PC-3 (cell line): ENCODE data around the gene PRXL2B. TPM values are rescaled to one million over a fixed set of nuclear protein-coding genes. Genes with fewer than 3 reads are reported as not detected.

ENCODE experiments used
- ATAC-seq: fragments of 200-7000 bp; cut with Tn5 transposase; 2 replicates; pipeline ENCODE4 v1.9.1; 2020; ENCODE audit warnings: mild to moderate bottlenecking, moderate library complexity
- BruUV-seq: library from RNA; stranded (reverse); fragments of 400-500 nt; replicated peaks from 2 replicates; lab custom pipeline; 2021; lab: Mats Ljungman, UMichigan
- CTCF ChIA-PET: fragments of 300-600 bp; sonication (Branson Sonifier 250); formaldehyde crosslinking; loops from one replicate; lab custom pipeline; 2022; ENCODE audit warnings: antibody characterized with exemption; lab: Charles Lee
- POLR2A ChIA-PET: fragments of 300-600 bp; sonication (Branson Sonifier 250); formaldehyde crosslinking; loops from one replicate; lab custom pipeline; 2022; ENCODE audit warnings: antibody characterized with exemption; ENCODE audit not compliant: unreplicated experiment; lab: Charles Lee
- DNase-seq: peaks from one replicate; pipeline ENCODE4 v3.0.0-alpha.2; 2015
- H2AFZ ChIP-seq: fragments of 300-600 bp; sonication (generic); 2 replicates; pipeline ENCODE4 v1.6.0; 2016; ENCODE audit warnings: antibody characterized with exemption, low read length
- H3F3A ChIP-seq: fragments of 300-600 bp; sonication (generic); one replicate; pipeline ENCODE4 v1.6.0; 2017; ENCODE audit warnings: antibody characterized with exemption, low read length, control low read depth, mild to moderate bottlenecking; ENCODE audit not compliant: unreplicated experiment
- H3K27ac ChIP-seq: fragments of 300-600 bp; sonication (generic); 2 replicates; pipeline ENCODE4 v1.5.1; 2016; ENCODE audit warnings: mild to moderate bottlenecking, low read length
- H3K27me3 ChIP-seq: fragments of 300-600 bp; sonication (generic); 2 replicates; pipeline ENCODE4 v1.6.1; 2016; ENCODE audit warnings: low read length, mixed read lengths
- H3K36me3 ChIP-seq: fragments of 300-600 bp; sonication (generic); 2 replicates; pipeline ENCODE4 v1.6.1; 2016; ENCODE audit warnings: low read depth, mixed run types, low read length, mixed read lengths
- H3K4me1 ChIP-seq: fragments of 300-600 bp; sonication (generic); 2 replicates; pipeline ENCODE4 v1.5.1; 2016; ENCODE audit warnings: low read length; ENCODE audit not compliant: insufficient read depth
- H3K4me2 ChIP-seq: fragments of 300-600 bp; sonication (generic); 2 replicates; pipeline ENCODE4 v1.6.0; 2016; ENCODE audit warnings: low read length
- H3K4me3 ChIP-seq: fragments of 300-600 bp; sonication (generic); 2 replicates; pipeline ENCODE4 v1.5.1; 2016; ENCODE audit warnings: mild to moderate bottlenecking, low read length, mixed read lengths
- H3K79me2 ChIP-seq: fragments of 300-600 bp; sonication (generic); 2 replicates; pipeline ENCODE4 v1.6.1; 2017; ENCODE audit warnings: low read length, mixed read lengths
- H3K9ac ChIP-seq: fragments of 300-600 bp; sonication (generic); 2 replicates; pipeline ENCODE4 v1.6.0; 2016; ENCODE audit warnings: mild to moderate bottlenecking, low read length
- H3K9me2 ChIP-seq: fragments of 300-600 bp; sonication (generic); replicated peaks from 2 replicates; pipeline ENCODE4 v1.6.1; 2016; ENCODE audit warnings: mixed run types, low read length, mixed read lengths
- H3K9me3 ChIP-seq: fragments of 300-600 bp; sonication (generic); 2 replicates; pipeline ENCODE4 v1.6.1; 2016; ENCODE audit warnings: low read length, mixed read lengths
- H4K20me1 ChIP-seq: fragments of 300-600 bp; sonication (generic); 2 replicates; pipeline ENCODE4 v1.6.1; 2016; ENCODE audit warnings: low read length, mixed read lengths
- EZH2 ChIP-seq: fragments of 300-600 bp; sonication (generic); IDR thresholded peaks from one replicate; pipeline ENCODE4 v1.6.1; 2017; ENCODE audit warnings: antibody characterized with exemption, mild to moderate bottlenecking, low read length; ENCODE audit not compliant: unreplicated experiment
- EZH2phosphoT487 ChIP-seq: fragments of 300-600 bp; sonication (generic); IDR thresholded peaks from 2 replicates; pipeline ENCODE4 v1.6.1; 2018; ENCODE audit warnings: mild to moderate bottlenecking, antibody characterized with exemption, low read length, borderline replicate concordance
- intact Hi-C: fragments of 100-400 bp; cut with micrococcal nuclease; formaldehyde crosslinking; loops from 2 replicates; pipeline ENCODE4 v1.9.0; 2023
- total RNA-seq: library from RNA; depleted of rRNA; stranded (reverse); fragments of >200 nt; gene quantifications from 2 replicates; pipeline ENCODE4 v1.2.3, GENCODE V29; 2014
- TF ChIP-seq, protein P1 (sequence below): fragments of 300-600 bp; sonication (generic); conservative IDR thresholded peaks from 2 replicates; pipeline ENCODE4 v1.5.1; 2017; ENCODE audit warnings: antibody characterized with exemption, low read depth, mild to moderate bottlenecking, low read length

PRXL2B gene
- total RNA-seq, 1 experiment from 2014 or later: 75.0 TPM

DNA sequence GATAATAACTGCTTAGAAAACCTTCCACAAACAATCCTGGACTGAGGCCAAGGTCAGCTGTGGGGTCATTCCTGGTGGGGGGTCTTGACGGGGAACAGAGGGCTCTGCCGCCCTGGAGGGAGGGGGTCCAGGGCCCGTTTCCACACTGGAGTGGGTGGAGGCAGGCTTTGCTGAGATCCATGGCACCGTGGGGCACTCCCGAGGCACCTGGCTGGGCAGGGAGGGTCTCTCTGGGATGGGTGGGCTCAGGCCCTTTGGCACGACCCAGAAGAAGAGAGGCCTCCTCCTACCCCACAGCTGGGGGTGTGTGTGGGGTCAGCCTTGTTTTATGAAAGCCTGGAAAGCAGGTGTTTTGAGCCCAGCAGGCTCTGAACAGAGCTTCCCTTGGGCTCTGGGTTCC is 41.2 kb downstream of the PRXL2B start:
- Histone ChIP-seq H2AFZ (no peak overlapping the region), H3K36me3 (no peaks in the 10 kb centered on the region), H3K4me3 (no peak overlapping the region), H3K4me1 (no peaks in the 10 kb centered on the region), H4K20me1 (no peaks in the 10 kb centered on the region), H3K9ac (no peak overlapping the region), H3K27ac (no peak overlapping the region), H3K79me2 (no peaks in the 10 kb centered on the region), H3F3A (no peaks in the 10 kb centered on the region), H3K4me2 (no peak overlapping the region), H3K27me3 (peaks cover 73% of the 10 kb centered on the region), H3K9me3 (no peaks in the 10 kb centered on the region), H3K9me2 (no peaks in the 10 kb centered on the region)
- POLR2A ChIA-PET: no interaction called here
- CTCF ChIA-PET: no interaction called here
- no TSS peak for BruUV-seq
- intact Hi-C loops: no loop called here
- DNase-seq: no peak
- TF ChIP-seq, protein P1, sequence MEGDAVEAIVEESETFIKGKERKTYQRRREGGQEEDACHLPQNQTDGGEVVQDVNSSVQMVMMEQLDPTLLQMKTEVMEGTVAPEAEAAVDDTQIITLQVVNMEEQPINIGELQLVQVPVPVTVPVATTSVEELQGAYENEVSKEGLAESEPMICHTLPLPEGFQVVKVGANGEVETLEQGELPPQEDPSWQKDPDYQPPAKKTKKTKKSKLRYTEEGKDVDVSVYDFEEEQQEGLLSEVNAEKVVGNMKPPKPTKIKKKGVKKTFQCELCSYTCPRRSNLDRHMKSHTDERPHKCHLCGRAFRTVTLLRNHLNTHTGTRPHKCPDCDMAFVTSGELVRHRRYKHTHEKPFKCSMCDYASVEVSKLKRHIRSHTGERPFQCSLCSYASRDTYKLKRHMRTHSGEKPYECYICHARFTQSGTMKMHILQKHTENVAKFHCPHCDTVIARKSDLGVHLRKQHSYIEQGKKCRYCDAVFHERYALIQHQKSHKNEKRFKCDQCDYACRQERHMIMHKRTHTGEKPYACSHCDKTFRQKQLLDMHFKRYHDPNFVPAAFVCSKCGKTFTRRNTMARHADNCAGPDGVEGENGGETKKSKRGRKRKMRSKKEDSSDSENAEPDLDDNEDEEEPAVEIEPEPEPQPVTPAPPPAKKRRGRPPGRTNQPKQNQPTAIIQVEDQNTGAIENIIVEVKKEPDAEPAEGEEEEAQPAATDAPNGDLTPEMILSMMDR: no peak
- no peak for ATAC-seq

DNA sequence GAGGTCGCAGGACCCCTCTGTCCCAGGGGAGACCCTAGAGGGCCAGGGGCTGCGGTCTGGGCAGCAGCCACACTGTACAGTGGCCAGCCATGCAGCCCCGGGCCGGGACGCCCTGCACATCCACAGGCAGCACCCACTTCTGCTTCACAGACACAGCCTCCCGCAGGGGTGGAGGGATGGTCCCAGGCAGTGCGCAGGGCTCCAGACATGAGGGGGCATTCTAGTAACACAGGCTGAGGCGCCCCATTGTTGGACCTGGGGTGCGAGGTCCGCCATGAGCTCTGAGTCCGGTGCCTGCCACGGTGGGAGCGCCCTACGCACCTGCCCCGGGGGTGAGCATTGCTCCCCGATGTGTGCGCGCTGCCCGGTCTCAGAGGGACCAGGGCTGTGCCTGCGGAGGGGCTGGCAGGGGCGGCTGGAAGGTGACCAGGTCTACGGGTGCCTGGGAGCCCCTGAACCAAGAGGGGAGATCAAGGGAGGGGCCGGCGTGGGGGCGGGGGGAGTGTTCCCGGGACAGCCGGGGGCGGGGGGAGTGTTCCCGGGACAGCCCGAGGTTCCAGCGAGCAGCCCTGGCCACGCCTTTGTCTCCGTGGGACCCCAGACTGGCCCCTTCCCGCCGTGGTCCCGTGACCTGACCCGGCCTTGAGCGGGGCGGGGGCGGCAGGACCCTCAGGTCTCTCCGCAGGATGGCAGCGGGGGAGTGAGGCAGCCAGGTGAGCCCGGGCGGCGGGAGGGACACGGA is 41.8 kb downstream of the PRXL2B start:
- Histone ChIP-seq H3K4me3 (no peak overlapping the region), H3K27me3 (peaks cover 71% of the 10 kb centered on the region), H3K36me3 (no peaks in the 10 kb centered on the region), H4K20me1 (no peaks in the 10 kb centered on the region), H2AFZ (no peak overlapping the region), H3K79me2 (no peaks in the 10 kb centered on the region), H3K4me2 (no peak overlapping the region), H3K9me3 (no peaks in the 10 kb centered on the region), H3F3A (no peaks in the 10 kb centered on the region), H3K9me2 (no peaks in the 10 kb centered on the region), H3K4me1 (no peaks in the 10 kb centered on the region), H3K27ac (no peak overlapping the region), H3K9ac (no peak overlapping the region)
- BruUV-seq: no TSS peak
- no peak for TF ChIP-seq EZH2phosphoT487
- TF ChIP-seq, protein P1: no peak
- ChIA-PET CTCF (no interaction called here), POLR2A (no interaction called here)
- intact Hi-C loops: no loop called here
- DNase-seq (no peak), ATAC-seq (no peak)

DNA sequence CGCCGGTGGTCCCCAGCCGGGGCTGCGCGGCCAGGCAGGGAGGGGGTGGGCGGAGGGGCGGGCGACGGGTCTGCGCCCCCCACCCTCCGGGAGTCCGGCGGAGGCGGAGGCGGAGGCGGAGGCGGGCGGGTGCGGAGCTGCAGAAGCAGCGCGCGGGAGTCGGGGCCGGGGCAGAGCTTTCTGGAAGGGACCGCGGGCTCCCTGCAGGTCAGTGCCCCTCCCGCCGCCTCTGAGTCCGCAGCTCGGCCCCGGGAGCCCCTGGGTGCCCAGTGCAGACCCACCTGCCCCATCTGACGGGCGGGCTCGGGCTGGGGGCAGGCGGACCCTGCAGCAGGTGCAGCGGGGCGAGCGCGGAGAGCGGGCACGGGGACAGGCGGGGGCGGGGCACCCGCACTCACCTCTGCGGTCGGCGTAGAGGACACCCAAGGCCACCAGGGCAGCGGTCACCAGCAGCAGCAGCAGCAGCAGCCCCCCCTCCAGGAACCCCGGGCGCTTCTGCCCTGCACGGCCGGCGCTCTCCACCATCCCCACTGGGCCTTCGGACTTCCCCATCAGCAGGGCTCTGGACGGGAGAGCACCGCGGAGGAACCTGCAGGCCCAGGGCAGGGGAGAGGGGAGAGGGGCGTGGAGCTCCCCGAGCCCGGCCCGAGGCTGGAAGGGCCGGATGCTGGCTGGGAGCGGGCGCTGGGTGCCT is 42.5 kb downstream of the PRXL2B start:
- POLR2A ChIA-PET: no interaction called here

More for the DNA sequence above, 42.5 kb downstream of the PRXL2B start:
- Histone ChIP-seq H3K9me2 (no peaks in the 10 kb centered on the region), H3K36me3 (no peaks in the 10 kb centered on the region), H3K9me3 (no peaks in the 10 kb centered on the region), H3K4me2 (no peak overlapping the region), H3K4me3 (no peak overlapping the region), H4K20me1 (no peaks in the 10 kb centered on the region), H3K27ac (no peak overlapping the region), H2AFZ (no peak overlapping the region), H3K27me3 (peaks cover 64% of the 10 kb centered on the region), H3K79me2 (no peaks in the 10 kb centered on the region), H3F3A (no peaks in the 10 kb centered on the region), H3K9ac (no peak overlapping the region), H3K4me1 (no peaks in the 10 kb centered on the region)
- BruUV-seq: no TSS peak
- TF ChIP-seq EZH2 (no peak), EZH2phosphoT487 (no peak)
- TF ChIP-seq, protein P1: no peak
- CTCF ChIA-PET: no interaction called here
- intact Hi-C loops: no loop called here
- DNase-seq: no peak
- ATAC-seq: peak; percentile 7; the same call in 1 of the 2 replicates
